Activated CD4-positive, alpha-beta T cell treated with anti-CD3 and anti-CD28 coated beads for 36 hours (primary cell): ENCODE data around the gene AP1S1. TPM values are rescaled to one million over a fixed set of nuclear protein-coding genes. Genes with fewer than 3 reads are reported as not detected.

Experiments
- ATAC-seq: fragments of 200-7000 bp; cut with Tn5 transposase; one replicate; pipeline ENCODE4 v1.10.0; 2021; ENCODE audit warnings: mild to moderate bottlenecking, moderate library complexity
- CTCF ChIA-PET: fragments of 350-600 bp; sonication (Branson Sonifier 250); formaldehyde crosslinking; loops from one replicate; lab custom pipeline; 2021; ENCODE audit warnings: antibody characterized with exemption; lab: Charles Lee
- POLR2A ChIA-PET: fragments of 350-600 bp; sonication (Branson Sonifier 250); formaldehyde crosslinking; loops from one replicate; lab custom pipeline; 2021; ENCODE audit warnings: antibody characterized with exemption, inconsistent platforms; lab: Charles Lee
- DNase-seq: peaks from one replicate; pipeline ENCODE4 v3.0.0-alpha.2; 2020
- H3K27ac Mint-ChIP-seq: one replicate; pipeline ENCODE4 v1.8.0; 2021; ENCODE audit warnings: mixed read lengths
- H3K27me3 Mint-ChIP-seq: one replicate; pipeline ENCODE4 v1.8.0; 2021; ENCODE audit warnings: mixed read lengths
- H3K36me3 Mint-ChIP-seq: one replicate; pipeline ENCODE4 v1.8.0; 2021; ENCODE audit warnings: low read depth, mixed read lengths
- H3K4me1 Mint-ChIP-seq: one replicate; pipeline ENCODE4 v1.8.0; 2021; ENCODE audit warnings: mixed read lengths
- H3K4me3 Mint-ChIP-seq: one replicate; pipeline ENCODE4 v1.8.0; 2021; ENCODE audit warnings: mild to moderate bottlenecking, moderate library complexity, mixed read lengths
- H3K9me3 Mint-ChIP-seq: one replicate; pipeline ENCODE4 v1.8.0; 2021; ENCODE audit warnings: low read depth, mixed read lengths
- intact Hi-C, 2 experiments: fragments of 100-400 bp; cut with DNase I in 1 of 2; cut with micrococcal nuclease in 1 of 2; formaldehyde crosslinking; loops; one replicate each; pipeline versions ENCODE4 v1.14.2 to v1.15.1; 2022 to 2024; cut with DNase I, micrococcal nuclease
- total RNA-seq, 2 experiments: library from RNA; stranded (reverse); gene quantifications; one replicate each; pipeline ENCODE4 v1.2.3, GENCODE V29; 2021

The AP1S1 gene
- total RNA-seq, 2 experiments from 2014 or later: 33.7 to 43.0 TPM

- Mint-ChIP-seq H3K4me1 (peaks cover 61% of the 10 kb centered on the region), H3K4me3 (no peak overlapping the region), H3K9me3 (no peaks in the 10 kb centered on the region), H3K36me3 (no peaks in the 10 kb centered on the region), H3K27ac (no peak overlapping the region), H3K27me3 (peaks cover 80% of the 10 kb centered on the region)
- POLR2A ChIA-PET: no interaction called here
- no peak for ATAC-seq
- intact Hi-C loops: no loop called here
- peak; percentile 49 for DNase-seq
- CTCF ChIA-PET: interaction anchor here (0.6 to 3.6 kb wide), 9 partner anchors 13 to 225 kb away, joined by 3 to 22 read pairs (median 5); partner anchors contain the start of gene ZNHIT1
Measured at GRCh38 chr7:101172005-101172853, 18.0 kb downstream of the AP1S1 start.

GRCh38 chr7:101172854-101173751 is 18.8 kb downstream of the AP1S1 start:
- Mint-ChIP-seq H3K27me3 (peaks cover 81% of the 10 kb centered on the region), H3K4me1 (peaks cover 55% of the 10 kb centered on the region), H3K27ac (no peak overlapping the region), H3K9me3 (no peaks in the 10 kb centered on the region), H3K4me3 (no peak overlapping the region), H3K36me3 (no peaks in the 10 kb centered on the region)
- DNase-seq (peak; percentile 65), ATAC-seq (peak; percentile 30)
- intact Hi-C loops: no loop called here
- POLR2A ChIA-PET: interaction anchor here (1.0 to 1.6 kb wide), 3 partner anchors 8 to 88 kb away, joined by 3 to 5 read pairs (median 4); partner anchors contain the start of genes TRIM56 and VGF
- CTCF ChIA-PET: interaction anchor here (0.5 to 3.6 kb wide), 7 partner anchors 8 to 110 kb away, joined by 3 to 22 read pairs (median 4); partner anchors contain the start of gene VGF

- POLR2A ChIA-PET: interaction anchor here (1.0 to 1.6 kb wide), 3 partner anchors 8 to 89 kb away, joined by 3 to 5 read pairs (median 4); partner anchors contain the start of genes TRIM56 and VGF
Measured at GRCh38 chr7:101173752-101174244, 19.5 kb downstream of the AP1S1 start.

GRCh38 chr7:101174322-101174854 is 20.1 kb downstream of the AP1S1 start:
- POLR2A ChIA-PET: interaction anchor here (1.0 to 1.6 kb wide), 3 partner anchors 9 to 89 kb away, joined by 3 to 5 read pairs (median 4); partner anchors contain the start of genes TRIM56 and VGF
- H3K4me1 Mint-ChIP-seq: peaks cover 49% of the 10 kb centered on the region
- no peak overlapping the region for H3K27ac Mint-ChIP-seq
- peak overlapping the region; percentile 41 for H3K4me3 Mint-ChIP-seq
- CTCF ChIA-PET: interaction anchor here (0.8 to 3.6 kb wide), 7 partner anchors 9 to 109 kb away, joined by 3 to 22 read pairs (median 4); partner anchors contain the start of gene VGF
- ATAC-seq (peak; percentile 9), DNase-seq (no peak)
- H3K9me3 Mint-ChIP-seq: no peaks in the 10 kb centered on the region
- H3K27me3 Mint-ChIP-seq: peaks cover 77% of the 10 kb centered on the region
- intact Hi-C loops: loop anchor here in 1 of 2 experiments (1.0 kb wide), 1 partner anchor 20 kb away; the partner anchor contains the start of gene AP1S1
- H3K36me3 Mint-ChIP-seq: no peaks in the 10 kb centered on the region

More at GRCh38 chr7:101173752-101174244, 19.5 kb downstream of the AP1S1 start:
- Mint-ChIP-seq H3K27ac (no peak overlapping the region), H3K36me3 (no peaks in the 10 kb centered on the region), H3K4me3 (peak overlapping the region; percentile 41), H3K9me3 (no peaks in the 10 kb centered on the region), H3K4me1 (peaks cover 50% of the 10 kb centered on the region), H3K27me3 (peaks cover 78% of the 10 kb centered on the region)
- CTCF ChIA-PET: interaction anchor here (0.5 to 3.6 kb wide), 8 partner anchors 8 to 109 kb away, joined by 3 to 22 read pairs (median 4); partner anchors contain the start of gene VGF
- DNase-seq: peak; percentile 85
- intact Hi-C loops: loop anchor here in 1 of 2 experiments (1.0 kb wide), 1 partner anchor 19 kb away; the partner anchor contains the start of gene AP1S1
- ATAC-seq: peak; percentile 86

GRCh38 chr7:101175664-101176063 is 21.4 kb downstream of the AP1S1 start:
- CTCF ChIA-PET: interaction anchor here (1.9 to 3.6 kb wide), 2 partner anchors 17 to 32 kb away, joined by 17 to 22 read pairs; no protein-coding TSS in a partner anchor
- Mint-ChIP-seq H3K4me1 (peaks cover 40% of the 10 kb centered on the region), H3K27ac (no peak overlapping the region), H3K27me3 (peaks cover 73% of the 10 kb centered on the region), H3K9me3 (no peaks in the 10 kb centered on the region), H3K36me3 (no peaks in the 10 kb centered on the region), H3K4me3 (no peak overlapping the region)
- DNase-seq (no peak), ATAC-seq (no peak)
- intact Hi-C loops: no loop called here
- POLR2A ChIA-PET: no interaction called here

- POLR2A ChIA-PET: no interaction called here
- Mint-ChIP-seq H3K4me1 (peaks cover 25% of the 10 kb centered on the region), H3K9me3 (no peaks in the 10 kb centered on the region), H3K36me3 (no peaks in the 10 kb centered on the region), H3K4me3 (no peak overlapping the region), H3K27ac (no peak overlapping the region), H3K27me3 (peaks cover 72% of the 10 kb centered on the region)
- no peak for DNase-seq
- no peak for ATAC-seq
- CTCF ChIA-PET: interaction anchor here (1.5 to 2.0 kb wide), 2 partner anchors 9 to 15 kb away, joined by 5 to 8 read pairs; no protein-coding TSS in a partner anchor
- intact Hi-C loops: no loop called here
Measured at GRCh38 chr7:101177644-101178043, 23.4 kb downstream of the AP1S1 start.

- Mint-ChIP-seq H3K27ac (no peak overlapping the region), H3K4me3 (peak overlapping the region; percentile 33), H3K4me1 (peaks cover 12% of the 10 kb centered on the region), H3K36me3 (no peaks in the 10 kb centered on the region), H3K27me3 (peaks cover 62% of the 10 kb centered on the region), H3K9me3 (no peaks in the 10 kb centered on the region)
- ATAC-seq (no peak), DNase-seq (no peak)
- CTCF ChIA-PET: no interaction called here
- intact Hi-C loops: no loop called here
- POLR2A ChIA-PET: no interaction called here
Measured at GRCh38 chr7:101179117-101179516, 24.8 kb downstream of the AP1S1 start.

- CTCF ChIA-PET: interaction anchor here (0.6 kb wide), 1 partner anchor 455 kb away, joined by 3 read pairs; no protein-coding TSS in a partner anchor
- POLR2A ChIA-PET: no interaction called here
- H3K27me3 Mint-ChIP-seq: peaks cover 57% of the 10 kb centered on the region
Measured at GRCh38 chr7:101179713-101180112, 25.4 kb downstream of the AP1S1 start.

GRCh38 chr7:101180130-101180755 is 26.0 kb downstream of the AP1S1 start, which contains the start of gene NAT16:
NAT16 (minus strand) TSS chr7:101180293; CDS start chr7:101174807, 5,486 bp downstream.
- no peaks in the 10 kb centered on the region for H3K36me3 Mint-ChIP-seq
- no peak within 1 kb of the TSS for H3K27ac Mint-ChIP-seq
- intact Hi-C loops: no loop called here
- ChIA-PET CTCF (interaction anchor here (0.6 to 1.1 kb wide), 2 partner anchors 36 to 455 kb away, joined by 3 to 4 read pairs; no protein-coding TSS in a partner anchor), POLR2A (no interaction called here)
- H3K9me3 Mint-ChIP-seq: no peaks in the 10 kb centered on the region
- peaks cover 7% of the 10 kb centered on the region for H3K4me1 Mint-ChIP-seq
- ATAC-seq (no peak), DNase-seq (no peak)
- peak within 1 kb of the TSS; percentile 33 for H3K4me3 Mint-ChIP-seq
- peaks cover 55% of the 10 kb centered on the region for H3K27me3 Mint-ChIP-seq

More at GRCh38 chr7:101179713-101180112, 25.4 kb downstream of the AP1S1 start:
- no peak overlapping the region for H3K4me3 Mint-ChIP-seq
- no peak overlapping the region for H3K27ac Mint-ChIP-seq
- intact Hi-C loops: no loop called here
- H3K9me3 Mint-ChIP-seq: no peaks in the 10 kb centered on the region
- DNase-seq: no peak
- no peaks in the 10 kb centered on the region for H3K36me3 Mint-ChIP-seq
- no peak for ATAC-seq
- peaks cover 7% of the 10 kb centered on the region for H3K4me1 Mint-ChIP-seq
